GM12878 (cell line): ENCODE data around the gene CHD6. TPM values are rescaled to one million over a fixed set of nuclear protein-coding genes. Genes with fewer than 3 reads are reported as not detected.

Experiments
- ATAC-seq: fragments of 200-7000 bp; cut with Tn5 transposase; 3 replicates; pipeline ENCODE4 v1.9.1; 2020; ENCODE audit warnings: mild to moderate bottlenecking, moderate library complexity
- BruUV-seq: library from RNA; stranded (reverse); fragments of 400-500 nt; replicated peaks from 2 replicates; lab custom pipeline; 2021; lab: Mats Ljungman, UMichigan
- CTCF ChIA-PET: fragments of 300-600 bp; sonication (Branson Sonifier 250); formaldehyde crosslinking; extraction: SDS; loops from one replicate; lab custom pipeline; 2021; ENCODE audit warnings: inconsistent platforms; lab: Yijun Ruan, JAX
- POLR2A ChIA-PET: fragments of 350-600 bp; formaldehyde crosslinking; extraction: SDS; loops from one replicate; lab custom pipeline; 2021; ENCODE audit warnings: inconsistent platforms; lab: Charles Lee
- RAD21 ChIA-PET: fragments of 300-600 bp; sonication (Branson Sonifier 250); formaldehyde crosslinking; loops from one replicate; lab custom pipeline; 2023; ENCODE audit warnings: antibody characterized with exemption; ENCODE audit not compliant: unreplicated experiment; lab: Charles Lee
- SMC1A ChIA-PET: fragments of 300-600 bp; sonication (Branson Sonifier 250); formaldehyde crosslinking; loops from one replicate; lab custom pipeline; 2023; ENCODE audit not compliant: unreplicated experiment, uncharacterized antibody; lab: Charles Lee
- DNase-seq: peaks from one replicate; pipeline ENCODE4 v3.0.0-alpha.2; 2011; ENCODE audit warnings: low read depth, low spot score
- FAIRE-seq: peaks from 3 replicates; lab custom pipeline; 2011; peaks lifted over from hg19 to GRCh38; lab: Jason Lieb, UNC
- H2AFZ ChIP-seq: 2 replicates; pipeline ENCODE4 v1.6.0; 2011; ENCODE audit warnings: low read depth, low read length, control low read depth; ENCODE audit not compliant: control insufficient read depth
- H3K27ac ChIP-seq: 2 replicates; pipeline ENCODE4 v1.5.1; 2011; ENCODE audit warnings: control low read depth; ENCODE audit not compliant: control insufficient read depth, insufficient read depth
- H3K27me3 ChIP-seq, 2 experiments: replicated peaks in 1 of 2; 2 replicates each; pipeline versions ENCODE4 v1.6.0 to v1.6.1; 2011; ENCODE audit warnings: low read length in 1 of 2; ENCODE audit not compliant: control insufficient read depth in 2 of 2, insufficient read depth in 2 of 2
- H3K36me3 ChIP-seq, 2 experiments: 2 replicates each; pipeline ENCODE4 v1.5.1; 2011; ENCODE audit warnings: low read length in 1 of 2; ENCODE audit not compliant: control insufficient read depth in 2 of 2, insufficient read depth in 2 of 2
- H3K4me1 ChIP-seq: 2 replicates; pipeline ENCODE4 v1.6.1; 2011; ENCODE audit warnings: mild to moderate bottlenecking, low read length, moderate library complexity, mixed read lengths; ENCODE audit not compliant: control insufficient read depth, insufficient read depth
- H3K4me2 ChIP-seq: 2 replicates; pipeline ENCODE4 v1.6.0; 2011; ENCODE audit warnings: control low read depth; ENCODE audit not compliant: control insufficient read depth, insufficient read depth
- H3K4me3 ChIP-seq: fragments of 200-600 bp; sonication (generic); 2 replicates; pipeline ENCODE4 v1.5.1; 2016
- H3K79me2 ChIP-seq: 2 replicates; pipeline ENCODE4 v1.6.0; 2011; ENCODE audit warnings: low read length; ENCODE audit not compliant: control insufficient read depth, insufficient read depth
- H3K9ac ChIP-seq: 2 replicates; pipeline ENCODE4 v1.8.0; 2011; ENCODE audit warnings: low read length, control low read depth, mixed read lengths; ENCODE audit not compliant: control insufficient read depth, insufficient read depth
- H3K9me3 ChIP-seq: replicated peaks from 3 replicates; pipeline ENCODE4 v1.5.1; 2011; ENCODE audit warnings: mild to moderate bottlenecking, low read length; ENCODE audit not compliant: control insufficient read depth, insufficient read depth
- H4K20me1 ChIP-seq: 2 replicates; pipeline ENCODE4 v1.6.0; 2011; ENCODE audit not compliant: control insufficient read depth, insufficient read depth
- CREB1 ChIP-seq: IDR thresholded peaks from 2 replicates; pipeline ENCODE4 v1.6.1; 2012; ENCODE audit warnings: low read depth, mild to moderate bottlenecking, inconsistent platforms
- CUX1 ChIP-seq: IDR thresholded peaks from 2 replicates; pipeline ENCODE4 v1.6.1; 2012; ENCODE audit warnings: improper control_type of control experiment, low read depth, low read length; ENCODE audit not compliant: insufficient replicate concordance
- DPF2 ChIP-seq: fragments of 450-650 bp; IDR thresholded peaks from 2 replicates; pipeline ENCODE4 v1.6.1; 2017; ENCODE audit warnings: mild to moderate bottlenecking
- EGR1 ChIP-seq, 2 experiments: IDR thresholded peaks; 1 replicate in 1 of 2; 2 replicates in 1 of 2; pipeline ENCODE4 v1.6.1; 2011 to 2012; ENCODE audit warnings: low read depth in 2 of 2, low read length in 2 of 2, borderline replicate concordance in 1 of 2, mild to moderate bottlenecking in 1 of 2, moderate library complexity in 1 of 2
- IRF5 ChIP-seq: fragments of 450-650 bp; IDR thresholded peaks from 2 replicates; pipeline ENCODE4 v1.6.1; 2017; ENCODE audit warnings: borderline replicate concordance
- KDM1A ChIP-seq: fragments of 200-600 bp; sonication (generic); IDR thresholded peaks from 2 replicates; pipeline ENCODE4 v1.6.1; 2016; ENCODE audit warnings: borderline replicate concordance
- KLF5 ChIP-seq: fragments of 450-650 bp; IDR thresholded peaks from 2 replicates; pipeline ENCODE4 v1.6.1; 2014; ENCODE audit warnings: mild to moderate bottlenecking; ENCODE audit not compliant: partially characterized antibody
- MEF2B ChIP-seq: fragments of 450-650 bp; IDR thresholded peaks from 2 replicates; pipeline ENCODE4 v1.6.1; 2018; ENCODE audit warnings: mild to moderate bottlenecking, moderate library complexity; ENCODE audit not compliant: partially characterized antibody, poor library complexity, severe bottlenecking
- NFYA ChIP-seq: IDR thresholded peaks from 2 replicates; pipeline ENCODE4 v1.6.1; 2011; ENCODE audit warnings: low read depth, mild to moderate bottlenecking, low read length, improper control_type of control experiment, borderline replicate concordance
- REST ChIP-seq: IDR thresholded peaks from 2 replicates; pipeline ENCODE4 v1.6.1; 2012; ENCODE audit warnings: mild to moderate bottlenecking, low read depth, low read length
- SREBF2 ChIP-seq: IDR thresholded peaks from 2 replicates; pipeline ENCODE4 v1.6.1; 2012; ENCODE audit warnings: mild to moderate bottlenecking, low read length
- SRF ChIP-seq, 2 experiments: IDR thresholded peaks; 2 replicates each; pipeline ENCODE4 v1.6.1; 2011; ENCODE audit warnings: low read depth in 2 of 2, low read length in 2 of 2, mild to moderate bottlenecking in 1 of 2, moderate library complexity in 1 of 2
- STAT1 ChIP-seq: fragments of 450-650 bp; conservative IDR thresholded peaks from 2 replicates; pipeline ENCODE4 v1.6.1; 2014; ENCODE audit warnings: antibody characterized with exemption, mild to moderate bottlenecking
- TARDBP ChIP-seq: IDR thresholded peaks from 2 replicates; pipeline ENCODE4 v1.6.1; 2016; ENCODE audit warnings: borderline replicate concordance
- WRNIP1 ChIP-seq: IDR thresholded peaks from 2 replicates; pipeline ENCODE4 v1.6.1; 2011; ENCODE audit warnings: low read depth, low read length, improper control_type of control experiment, borderline replicate concordance
- WGBS: methylation state at CpG from one replicate; pipeline ENCODE4 v1.1.6; 2016; ENCODE audit warnings: low lambda C conversion rate; ENCODE audit not compliant: insufficient replicate concordance, insufficient coverage; ENCODE audit errors: missing lambda C conversion rate; 5-methylcytosine and 5-hydroxymethylcytosine counted together
- in situ Hi-C: fragments of 300-500 bp; cut with MboI; formaldehyde crosslinking; loops from 9 replicates; pipeline ENCODE4 v1.14.3; 2018; ENCODE audit warnings: mixed read lengths
- intact Hi-C: fragments of 100-400 bp; cut with micrococcal nuclease; formaldehyde crosslinking; loops from one replicate; pipeline ENCODE4 v1.14.2; 2022; ENCODE audit not compliant: unreplicated experiment
- polyA plus RNA-seq, 11 experiments: library from polyadenylated mRNA; depleted of rRNA in 4 of 11; unstranded in 6 of 11; stranded (reverse) in 5 of 11; fragments of >200 nt; fragmentation: Nextera tagmentation in 4 of 11; fragmentation: Illumina TruSeq in 1 of 11; extraction: Ambion mirVana in 4 of 11; extraction: Trizol in 1 of 11; gene quantifications; 1 replicate in 1 of 11; 2 replicates in 10 of 11; pipeline versions ENCODE4 v1.2.1 to v1.2.3, GENCODE V29; 2011 to 2016; ENCODE audit warnings: inconsistent platforms in 2 of 11, missing spikeins in 2 of 11, low read depth in 1 of 11
- total RNA-seq, 4 experiments: library from RNA; depleted of rRNA in 3 of 4; stranded (reverse); fragments of >200 nt in 3 of 4; fragmentation: Illumina TruSeq in 1 of 4; extraction: Trizol in 1 of 4; gene quantifications; 2 replicates each; pipeline versions ENCODE4 v1.2.1 to v1.2.3, GENCODE V29; 2013 to 2021

Gene CHD6
- total and polyA plus RNA-seq, 10 of the 15 experiments (the other 5 are each of a cell fraction or from before 2014, with no cell fraction given) = 4.3 to 25.5 (median 17.1) TPM

- ChIA-PET CTCF (interaction anchor here (1.3 kb wide), 1 partner anchor 275 kb away, joined by 5 read pairs; no protein-coding TSS in a partner anchor), POLR2A (interaction anchor here (1.0 kb wide), 1 partner anchor 12 kb away, joined by 3 read pairs; no protein-coding TSS in a partner anchor), SMC1A (interaction anchor here (1.3 to 2.1 kb wide), 2 partner anchors 11 to 29 kb away, joined by 3 to 7 read pairs; no protein-coding TSS in a partner anchor), RAD21 (no interaction called here)
- no peak for ATAC-seq
- no peak for FAIRE-seq
- Histone ChIP-seq H4K20me1 (no peaks in the 10 kb centered on the region), H3K27ac (no peak overlapping the region), H3K79me2 (no peaks in the 10 kb centered on the region), H3K36me3 (peaks cover 0 to 26% of the 10 kb centered on the region in 2 experiments; a peak in 3 of 4 replicates), H3K9me3 (no peaks in the 10 kb centered on the region), H3K4me1 (peaks cover 3% of the 10 kb centered on the region), H3K4me2 (no peak overlapping the region), H2AFZ (no peak overlapping the region), H3K9ac (no peak overlapping the region), H3K27me3 (no peaks in the 10 kb centered on the region), H3K4me3 (no peak overlapping the region)
- intact Hi-C loops (no loop called here), in situ Hi-C loops (no loop called here)
- DNase-seq = no peak
- BruUV-seq = no TSS peak
- WGBS = 99% methylated on average over 8 of the region's 8 CpGs
- no peak for TF ChIP-seq TARDBP
- no peak for TF ChIP-seq SRF (IDR thresholded peaks at IDR 0.05; ENCODE audit: low read depth in 2 of 2, low read length in 2 of 2)
- no peak for TF ChIP-seq REST
- TF ChIP-seq NFYA = no peak
- TF ChIP-seq SREBF2 = no peak
- TF ChIP-seq STAT1 = no peak
- TF ChIP-seq WRNIP1 = no peak
- TF ChIP-seq EGR1 (IDR thresholded peaks at IDR 0.05; ENCODE audit: borderline replicate concordance in 1 of 2, low read depth in 2 of 2, low read length in 2 of 2) = no peak
- TF ChIP-seq IRF5 = no peak
- no peak for TF ChIP-seq KDM1A
- no peak for TF ChIP-seq MEF2B
- no peak for TF ChIP-seq KLF5
- TF ChIP-seq DPF2 = no peak
- TF ChIP-seq CREB1 = no peak
- no peak for TF ChIP-seq CUX1
These were observed 191.2 kb downstream of the CHD6 start for GRCh38 chr20:41426976-41427375.
